Activated CD4-positive, alpha-beta T cell treated with anti-CD3 and anti-CD28 coated beads for 36 hours (primary cell): ENCODE data around the gene NPIPB5. TPM values are rescaled to one million over a fixed set of nuclear protein-coding genes. Genes with fewer than 3 reads are reported as not detected.
"Not testable (repeated sequence)": the region's sequence is repeated elsewhere in the genome, so short reads cannot be mapped to it uniquely, and the experiment has no call there.

Source experiments
- ATAC-seq: fragments of 200-7000 bp; cut with Tn5 transposase; one replicate; pipeline ENCODE4 v1.10.0; 2021; ENCODE audit warnings: mild to moderate bottlenecking, moderate library complexity
- CTCF ChIA-PET: fragments of 350-600 bp; sonication (Branson Sonifier 250); formaldehyde crosslinking; loops from one replicate; lab custom pipeline; 2021; ENCODE audit warnings: antibody characterized with exemption; lab: Charles Lee
- POLR2A ChIA-PET: fragments of 350-600 bp; sonication (Branson Sonifier 250); formaldehyde crosslinking; loops from one replicate; lab custom pipeline; 2021; ENCODE audit warnings: antibody characterized with exemption, inconsistent platforms; lab: Charles Lee
- DNase-seq: peaks from one replicate; pipeline ENCODE4 v3.0.0-alpha.2; 2020
- H3K27ac Mint-ChIP-seq: one replicate; pipeline ENCODE4 v1.8.0; 2021; ENCODE audit warnings: mixed read lengths
- H3K27me3 Mint-ChIP-seq: one replicate; pipeline ENCODE4 v1.8.0; 2021; ENCODE audit warnings: mixed read lengths
- H3K36me3 Mint-ChIP-seq: one replicate; pipeline ENCODE4 v1.8.0; 2021; ENCODE audit warnings: low read depth, mixed read lengths
- H3K4me1 Mint-ChIP-seq: one replicate; pipeline ENCODE4 v1.8.0; 2021; ENCODE audit warnings: mixed read lengths
- H3K4me3 Mint-ChIP-seq: one replicate; pipeline ENCODE4 v1.8.0; 2021; ENCODE audit warnings: mild to moderate bottlenecking, moderate library complexity, mixed read lengths
- H3K9me3 Mint-ChIP-seq: one replicate; pipeline ENCODE4 v1.8.0; 2021; ENCODE audit warnings: low read depth, mixed read lengths
- intact Hi-C, 2 experiments: fragments of 100-400 bp; cut with DNase I in 1 of 2; cut with micrococcal nuclease in 1 of 2; formaldehyde crosslinking; loops; one replicate each; pipeline versions ENCODE4 v1.14.2 to v1.15.1; 2022 to 2024; cut with DNase I, micrococcal nuclease
- total RNA-seq, 2 experiments: library from RNA; stranded (reverse); gene quantifications; one replicate each; pipeline ENCODE4 v1.2.3, GENCODE V29; 2021

Gene NPIPB5
- 100 to 1,000 TPM; 162 to 187 TPM for total RNA-seq

DNA sequence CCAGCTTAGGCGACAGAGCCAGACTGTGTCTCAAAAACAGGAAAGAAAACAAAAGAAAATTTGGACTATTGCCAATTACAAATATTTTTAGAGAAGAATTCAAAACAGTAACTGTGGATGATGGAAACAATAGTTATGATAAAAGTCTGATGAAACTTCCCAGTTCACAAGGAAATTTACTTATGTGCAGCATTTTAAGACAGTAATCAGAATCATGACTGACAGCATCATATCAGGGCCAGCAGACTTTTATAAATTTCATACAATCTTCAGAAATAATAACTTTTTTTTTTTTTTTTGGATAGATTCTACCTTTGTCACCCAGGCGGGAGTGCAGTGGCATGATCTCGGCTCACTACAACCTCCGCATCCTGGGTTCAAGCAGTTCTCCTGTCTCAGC, at the start of gene NPIPB5:
NPIPB5 (plus strand) TSS at position 301 of the 400 bp plus-strand sequence. CDS start 2,911 bp downstream, outside the sequence.
- H3K4me3 Mint-ChIP-seq, H3K27ac Mint-ChIP-seq, CTCF ChIA-PET: not testable (repeated sequence)

DNA sequence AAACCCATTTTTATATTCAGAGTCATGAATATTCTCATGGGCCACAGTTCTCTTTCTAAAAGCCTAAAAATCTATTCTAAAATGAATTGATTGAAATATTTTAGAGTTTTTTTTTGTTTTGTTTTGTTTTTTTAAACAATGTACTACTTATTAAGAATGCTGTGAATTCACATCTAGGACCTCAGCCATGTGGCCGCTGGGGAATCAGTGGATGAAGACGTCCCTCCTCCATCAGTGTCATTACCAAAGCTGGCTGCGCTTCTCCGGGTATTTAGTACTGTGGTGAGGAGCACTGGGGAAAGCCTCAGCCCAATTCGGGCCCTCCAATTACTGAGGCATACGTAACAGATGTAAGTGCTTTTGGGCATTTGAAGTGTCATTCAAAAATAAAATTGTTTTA, 41.8 kb upstream of the NPIPB5 start:
- H3K27ac Mint-ChIP-seq, H3K27me3 Mint-ChIP-seq, H3K9me3 Mint-ChIP-seq, intact Hi-C loops, POLR2A ChIA-PET, DNase-seq, H3K36me3 Mint-ChIP-seq, CTCF ChIA-PET, H3K4me3 Mint-ChIP-seq, ATAC-seq, H3K4me1 Mint-ChIP-seq: not testable (repeated sequence)

More for the DNA sequence above, at the start of gene NPIPB5:
- intact Hi-C loops, ATAC-seq, H3K27me3 Mint-ChIP-seq, DNase-seq, H3K9me3 Mint-ChIP-seq, POLR2A ChIA-PET, H3K36me3 Mint-ChIP-seq, H3K4me1 Mint-ChIP-seq: not testable (repeated sequence)

DNA sequence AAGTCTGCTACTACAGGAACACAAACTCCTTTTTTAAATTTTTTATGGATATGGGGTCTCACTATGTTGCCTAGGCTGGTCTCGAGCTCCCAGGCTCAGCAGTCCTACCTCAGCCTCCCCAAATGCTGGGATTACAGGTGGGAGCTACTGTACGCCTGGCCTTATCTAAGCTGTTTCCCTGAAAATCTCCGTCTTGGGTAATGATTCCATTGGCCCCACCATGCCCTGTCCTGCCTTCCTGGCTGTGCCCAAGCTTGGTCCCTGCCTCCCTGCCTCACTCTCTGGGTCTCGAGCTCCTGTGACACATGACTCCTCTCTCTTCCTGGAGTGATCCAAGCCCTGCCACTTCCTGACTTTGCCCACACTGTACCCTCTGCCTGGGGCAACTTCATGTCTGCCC, 27.3 kb downstream of the NPIPB5 start:
- intact Hi-C loops, H3K27ac Mint-ChIP-seq, H3K9me3 Mint-ChIP-seq, H3K27me3 Mint-ChIP-seq, DNase-seq, ATAC-seq, H3K4me3 Mint-ChIP-seq, H3K36me3 Mint-ChIP-seq, CTCF ChIA-PET, POLR2A ChIA-PET, H3K4me1 Mint-ChIP-seq: not testable (repeated sequence)

GRCh38 chr16:22544809-22545208, 34.1 kb downstream of the NPIPB5 start:
- H3K36me3 Mint-ChIP-seq, H3K9me3 Mint-ChIP-seq, POLR2A ChIA-PET, H3K27me3 Mint-ChIP-seq, H3K4me3 Mint-ChIP-seq, intact Hi-C loops, H3K4me1 Mint-ChIP-seq, CTCF ChIA-PET, H3K27ac Mint-ChIP-seq, DNase-seq, ATAC-seq: not testable (repeated sequence)

GRCh38 chr16:22546630-22547029, 35.9 kb downstream of the NPIPB5 start:
- H3K36me3 Mint-ChIP-seq, intact Hi-C loops, DNase-seq, POLR2A ChIA-PET, CTCF ChIA-PET, ATAC-seq, H3K9me3 Mint-ChIP-seq, H3K27me3 Mint-ChIP-seq, H3K4me3 Mint-ChIP-seq, H3K27ac Mint-ChIP-seq, H3K4me1 Mint-ChIP-seq: not testable (repeated sequence)

DNA sequence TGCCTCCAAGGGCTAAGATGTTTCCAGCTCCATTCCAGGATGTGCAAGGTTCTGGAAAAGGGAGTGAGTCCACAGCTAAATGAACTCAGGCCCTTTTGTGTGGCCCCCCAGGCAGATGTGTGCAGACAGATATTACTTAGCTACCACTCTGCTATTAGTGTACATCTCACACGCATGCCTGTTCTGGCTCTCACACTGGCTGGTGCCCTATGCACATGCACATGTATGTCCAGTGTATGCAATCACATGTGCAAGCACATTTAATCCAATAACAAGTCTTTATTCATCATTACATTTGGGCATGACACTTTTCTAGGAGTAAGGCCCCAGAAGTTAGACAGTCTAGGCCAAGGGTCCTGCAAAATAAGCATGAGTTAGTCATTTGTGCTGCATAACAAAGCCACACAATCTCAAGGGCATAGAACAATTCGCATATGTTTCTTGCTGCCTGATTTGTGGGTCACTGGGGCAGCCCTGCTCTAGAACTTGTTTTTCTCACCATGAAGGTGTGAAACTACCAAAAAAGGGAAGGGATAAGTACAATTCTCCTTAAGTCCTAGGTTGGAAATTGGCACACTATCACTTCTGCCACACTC, 36.6 kb downstream of the NPIPB5 start:
- H3K4me3 Mint-ChIP-seq, POLR2A ChIA-PET, H3K4me1 Mint-ChIP-seq, ATAC-seq, DNase-seq, CTCF ChIA-PET, intact Hi-C loops, H3K36me3 Mint-ChIP-seq, H3K27me3 Mint-ChIP-seq, H3K27ac Mint-ChIP-seq, H3K9me3 Mint-ChIP-seq: not testable (repeated sequence)

DNA sequence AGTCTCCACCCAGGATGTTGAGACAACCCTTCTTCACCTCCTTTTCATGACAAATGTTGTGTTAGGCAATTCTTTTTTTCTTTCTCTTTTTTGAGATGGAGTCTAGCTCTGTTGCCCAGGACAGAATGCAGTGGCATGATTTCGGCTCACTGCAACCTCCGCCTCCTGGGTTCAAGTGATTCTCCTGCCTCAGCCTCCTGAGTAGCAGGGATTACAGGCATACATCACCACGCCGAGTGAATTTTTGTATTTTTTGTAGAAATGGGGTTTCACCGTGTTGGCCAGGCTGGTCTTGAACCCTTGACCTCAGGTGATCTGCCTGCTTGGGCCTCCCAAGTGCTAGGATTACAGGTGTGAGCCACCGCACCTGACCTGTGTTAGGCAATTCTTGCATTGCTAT, 39.2 kb downstream of the NPIPB5 start:
- H3K36me3 Mint-ChIP-seq, H3K4me3 Mint-ChIP-seq, CTCF ChIA-PET, H3K27ac Mint-ChIP-seq, DNase-seq, intact Hi-C loops, H3K9me3 Mint-ChIP-seq, H3K4me1 Mint-ChIP-seq, H3K27me3 Mint-ChIP-seq, ATAC-seq, POLR2A ChIA-PET: not testable (repeated sequence)

- H3K27ac Mint-ChIP-seq, intact Hi-C loops, CTCF ChIA-PET, DNase-seq, H3K9me3 Mint-ChIP-seq, H3K4me3 Mint-ChIP-seq, ATAC-seq, H3K4me1 Mint-ChIP-seq, H3K27me3 Mint-ChIP-seq, H3K36me3 Mint-ChIP-seq, POLR2A ChIA-PET: not testable (repeated sequence)
Measured at GRCh38 chr16:22551143-22551542, 40.5 kb downstream of the NPIPB5 start.

- H3K36me3 Mint-ChIP-seq, DNase-seq, H3K4me3 Mint-ChIP-seq, H3K27ac Mint-ChIP-seq, ATAC-seq, H3K9me3 Mint-ChIP-seq, H3K4me1 Mint-ChIP-seq, CTCF ChIA-PET, H3K27me3 Mint-ChIP-seq, intact Hi-C loops, POLR2A ChIA-PET: not testable (repeated sequence)
Measured at GRCh38 chr16:22551651-22552050, 41.0 kb downstream of the NPIPB5 start.

- ATAC-seq, H3K9me3 Mint-ChIP-seq, intact Hi-C loops, CTCF ChIA-PET, POLR2A ChIA-PET, H3K4me3 Mint-ChIP-seq, H3K36me3 Mint-ChIP-seq, DNase-seq, H3K27ac Mint-ChIP-seq, H3K4me1 Mint-ChIP-seq, H3K27me3 Mint-ChIP-seq: not testable (repeated sequence)
Measured at GRCh38 chr16:22556759-22557158, 46.1 kb downstream of the NPIPB5 start.
